Measurements from ENCODE around the gene NOCT. TPM values are rescaled to one million over a fixed set of nuclear protein-coding genes. Genes with fewer than 3 reads are reported as not detected.

NOCT gene
- 25.4 TPM for total RNA-seq

GRCh38 chr4:139015269-139015947 is at the start of gene NOCT:
TSS of gene NOCT (plus strand) at chr4:139015781. CDS start at chr4:139015982, 201 bp downstream.

Small RNAs within 50 kb of the gene (small RNA-seq; reads per million reads assigned to genes)
- gene RNU6-531P: not detected

Other genes with a start within 250 kb of the NOCT start
- gene ELF2, start 161.4 kb downstream of the NOCT start, total RNA-seq: 79.8 TPM